Measurements from ENCODE around the gene TNXB.

Gene TNXB

GRCh38 chr6:32140420-32141046 is 31.4 kb upstream of the TNXB start:
- DNase-seq, result no peak

GRCh38 chr6:32139590-32139989 is 30.5 kb upstream of the TNXB start:
- DNase-seq, result no peak

GRCh38 chr6:32137454-32137853 is 28.3 kb upstream of the TNXB start:
- no peak for DNase-seq

GRCh38 chr6:32133786-32134185 is 24.6 kb upstream of the TNXB start:
- no peak for DNase-seq

GRCh38 chr6:32132110-32132509 is 23.0 kb upstream of the TNXB start:
- no peak for DNase-seq

- DNase-seq, result no peak
Observed at GRCh38 chr6:32131439-32131948, 22.4 kb upstream of the TNXB start.

- peak; percentile 73 for DNase-seq
Observed at GRCh38 chr6:32129297-32130088, 20.4 kb upstream of the TNXB start.

GRCh38 chr6:32128751-32129296 is 19.7 kb upstream of the TNXB start:
- DNase-seq, result no peak

- peak; percentile 99 for DNase-seq
Observed at GRCh38 chr6:32127717-32128592, 18.8 kb upstream of the TNXB start, which contains the start of gene ATF6B. ATF6B (minus strand) TSS chr6:32128246; CDS start chr6:32128207, 39 bp downstream.

- no peak for DNase-seq
Observed at GRCh38 chr6:32127409-32127716, 18.2 kb upstream of the TNXB start.

GRCh38 chr6:32126880-32127279 is 17.7 kb upstream of the TNXB start:
- no peak for DNase-seq

- no peak for DNase-seq
Observed at GRCh38 chr6:32123681-32124080, 14.5 kb upstream of the TNXB start.

GRCh38 chr6:32120573-32121059 is 11.5 kb upstream of the TNXB start:
- no peak for DNase-seq

GRCh38 chr6:32118782-32119628 is 9.9 kb upstream of the TNXB start:
- DNase-seq, result peak; percentile 49

GRCh38 chr6:32117461-32117860 is 8.3 kb upstream of the TNXB start:
- no peak for DNase-seq

GRCh38 chr6:32116674-32117073 is 7.5 kb upstream of the TNXB start:
- DNase-seq, result no peak

- no peak for DNase-seq
Observed at GRCh38 chr6:32115623-32116022, 6.5 kb upstream of the TNXB start.

GRCh38 chr6:32114796-32115195 is 5.7 kb upstream of the TNXB start:
- DNase-seq, result no peak

GRCh38 chr6:32113386-32114352 is 4.5 kb upstream of the TNXB start:
- peak; percentile 20 for DNase-seq

GRCh38 chr6:32112431-32112980 is 3.4 kb upstream of the TNXB start:
- no peak for DNase-seq
